Keratinocyte (primary cell): ENCODE measurements around the gene EIF5AL1. TPM values are rescaled to one million over a fixed set of nuclear protein-coding genes. Genes with fewer than 3 reads are reported as not detected.

Source experiments
- DNase-seq: peaks from one replicate; pipeline ENCODE4 v3.0.0-alpha.2; 2011; ENCODE audit warnings: low read depth, missing footprints, low spot score
- FAIRE-seq: peaks from 2 replicates; lab custom pipeline; 2011; peaks lifted over from hg19 to GRCh38; lab: Jason Lieb, UNC
- H2AFZ ChIP-seq: 2 replicates; pipeline ENCODE4 v1.6.0; 2012; ENCODE audit warnings: low read length, control low read depth, inconsistent platforms; ENCODE audit not compliant: control insufficient read depth
- H3K27ac ChIP-seq: 2 replicates; pipeline ENCODE4 v1.5.1; 2011; ENCODE audit warnings: low read length; ENCODE audit not compliant: control insufficient read depth, insufficient read depth
- H3K27me3 ChIP-seq: 3 replicates; pipeline ENCODE4 v1.6.0; 2011; ENCODE audit warnings: low read length; ENCODE audit not compliant: control insufficient read depth, insufficient read depth; ENCODE audit errors: extremely low read depth
- H3K36me3 ChIP-seq, 2 experiments: 2 replicates in 1 of 2; 3 replicates in 1 of 2; pipeline ENCODE4 v1.5.1; 2011; ENCODE audit warnings: low read length in 2 of 2, mild to moderate bottlenecking in 1 of 2; ENCODE audit not compliant: control insufficient read depth in 2 of 2, insufficient read depth in 2 of 2; ENCODE audit errors: extremely low read depth in 1 of 2
- H3K4me1 ChIP-seq: 3 replicates; pipeline ENCODE4 v1.5.1; 2011; ENCODE audit warnings: low read length; ENCODE audit not compliant: control insufficient read depth, insufficient read depth; ENCODE audit errors: extremely low read depth
- H3K4me2 ChIP-seq: 3 replicates; pipeline ENCODE4 v1.6.0; 2011; ENCODE audit warnings: low read depth, low read length; ENCODE audit not compliant: control insufficient read depth, insufficient read depth; ENCODE audit errors: extremely low read depth
- H3K4me3 ChIP-seq, 3 experiments: fragments of 200-600 bp in 1 of 3; sonication (generic) in 1 of 3; 2 replicates in 2 of 3; 3 replicates in 1 of 3; pipeline ENCODE4 v1.5.1; 2011 to 2016; ENCODE audit warnings: low read length in 3 of 3, mild to moderate bottlenecking in 3 of 3, control low read depth in 2 of 3, inconsistent platforms in 1 of 3, low read depth in 1 of 3, mixed read lengths in 1 of 3, mixed run types in 1 of 3, moderate library complexity in 1 of 3; ENCODE audit not compliant: control insufficient read depth in 2 of 3, insufficient read depth in 2 of 3; ENCODE audit errors: extremely low read depth in 1 of 3
- H3K79me2 ChIP-seq: 2 replicates; pipeline ENCODE4 v1.6.0; 2012; ENCODE audit warnings: low read length; ENCODE audit not compliant: control insufficient read depth, insufficient read depth
- H3K9ac ChIP-seq: 3 replicates; pipeline ENCODE4 v1.6.0; 2011; ENCODE audit warnings: low read length; ENCODE audit not compliant: control insufficient read depth, insufficient read depth; ENCODE audit errors: extremely low read depth
- H3K9me1 ChIP-seq: 3 replicates; pipeline ENCODE4 v1.6.0; 2011; ENCODE audit warnings: low read length; ENCODE audit not compliant: control insufficient read depth, insufficient read depth; ENCODE audit errors: extremely low read depth
- H3K9me3 ChIP-seq: 2 replicates; pipeline ENCODE4 v1.5.1; 2012; ENCODE audit warnings: low read depth, low read length; ENCODE audit not compliant: control insufficient read depth
- H4K20me1 ChIP-seq: 3 replicates; pipeline ENCODE4 v1.6.0; 2011; ENCODE audit warnings: low read length; ENCODE audit not compliant: control insufficient read depth, insufficient read depth; ENCODE audit errors: extremely low read depth
- EZH2 ChIP-seq: IDR thresholded peaks from one replicate; pipeline ENCODE4 v1.6.1; 2012; ENCODE audit warnings: inconsistent platforms, mild to moderate bottlenecking, low read length, moderate library complexity
- dilution Hi-C: fragments of 300-500 bp; cut with MboI; formaldehyde crosslinking; loops from one replicate; pipeline ENCODE4 v1.7.0; 2020; ENCODE audit warnings: low sequenced_read_pairs; ENCODE audit not compliant: extremely low pct_ligation_motif_present
- polyA plus RNA-seq, 5 experiments: library from polyadenylated mRNA; depleted of rRNA in 3 of 5; stranded (reverse) in 3 of 5; stranded (forward) in 1 of 5; unstranded in 1 of 5; fragments of >200 nt; gene quantifications; 1 replicate in 1 of 5; 2 replicates in 3 of 5; 3 replicates in 1 of 5; pipeline versions ENCODE4 v1.2.1 to v1.2.3, GENCODE V29; 2011 to 2012; ENCODE audit warnings: missing spikeins in 2 of 5, low read depth in 1 of 5, low replicate concordance in 1 of 5
- TF ChIP-seq, protein P1 (sequence below), 3 experiments: IDR thresholded peaks in 1 of 3; conservative IDR thresholded peaks in 1 of 3; optimal IDR thresholded peaks in 1 of 3; 2 replicates in 2 of 3; 3 replicates in 1 of 3; pipeline versions ENCODE3 to v1.5.1; 2011; ENCODE audit warnings: low read length in 3 of 3, mild to moderate bottlenecking in 3 of 3, moderate library complexity in 2 of 3, control low read depth in 1 of 3, inconsistent platforms in 1 of 3; ENCODE audit not compliant: insufficient read depth in 2 of 3; ENCODE audit errors: extremely low read depth in 1 of 3

The EIF5AL1 gene
- polyA plus RNA-seq, 1 donor (not counting 4 experiments of a cell fraction or from before 2014, with no cell fraction given): 1.2 TPM

DNA sequence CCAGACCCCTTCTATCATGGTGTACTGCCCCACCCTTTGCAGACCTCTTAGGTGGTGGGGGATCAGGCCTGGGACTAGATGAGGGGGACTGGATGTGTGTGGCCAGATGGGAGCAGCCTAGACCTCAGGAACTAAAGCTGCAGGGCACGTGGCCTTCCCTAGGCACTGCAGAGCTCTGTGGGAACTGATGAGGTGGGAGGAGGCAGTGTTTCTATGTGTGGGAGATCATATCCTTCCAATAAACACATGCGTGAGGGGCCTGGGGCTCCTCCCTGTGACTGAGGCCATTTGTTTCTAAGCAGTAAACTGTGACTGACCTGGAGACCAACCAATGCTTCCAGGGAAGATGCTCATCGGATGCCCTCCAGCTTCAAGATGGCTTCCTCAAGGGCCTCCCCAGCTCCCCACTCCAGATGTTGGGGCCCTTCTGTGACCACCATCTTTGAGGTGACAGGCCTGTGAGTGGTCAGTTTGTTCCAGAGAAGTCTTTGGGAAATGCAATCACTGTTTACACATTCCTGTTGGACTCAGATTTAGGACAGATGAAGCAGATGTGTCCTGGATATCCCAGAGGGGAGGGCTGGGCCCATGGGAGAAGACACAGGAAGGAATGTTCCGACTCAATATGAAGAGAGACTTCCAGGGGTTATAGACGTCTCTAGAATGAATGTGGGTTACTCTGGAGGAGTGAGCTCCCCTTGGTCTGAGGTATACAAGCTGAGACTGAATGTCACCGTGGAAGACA lies 43.3 kb upstream of the EIF5AL1 start:
- Histone ChIP-seq H3K4me2 (no peak overlapping the region), H3K9ac (no peak overlapping the region), H3K36me3 (no peaks in the 10 kb centered on the region), H3K4me3 (no peak overlapping the region), H3K27me3 (no peaks in the 10 kb centered on the region), H2AFZ (no peak overlapping the region), H3K4me1 (no peaks in the 10 kb centered on the region), H3K9me1 (no peaks in the 10 kb centered on the region), H3K9me3 (no peaks in the 10 kb centered on the region), H3K27ac (no peak overlapping the region), H3K79me2 (no peaks in the 10 kb centered on the region), H4K20me1 (no peaks in the 10 kb centered on the region)
- DNase-seq: no peak
- FAIRE-seq: no peak
- dilution Hi-C loops: no loop called here
- TF ChIP-seq EZH2: no peak
- TF ChIP-seq, protein P1, sequence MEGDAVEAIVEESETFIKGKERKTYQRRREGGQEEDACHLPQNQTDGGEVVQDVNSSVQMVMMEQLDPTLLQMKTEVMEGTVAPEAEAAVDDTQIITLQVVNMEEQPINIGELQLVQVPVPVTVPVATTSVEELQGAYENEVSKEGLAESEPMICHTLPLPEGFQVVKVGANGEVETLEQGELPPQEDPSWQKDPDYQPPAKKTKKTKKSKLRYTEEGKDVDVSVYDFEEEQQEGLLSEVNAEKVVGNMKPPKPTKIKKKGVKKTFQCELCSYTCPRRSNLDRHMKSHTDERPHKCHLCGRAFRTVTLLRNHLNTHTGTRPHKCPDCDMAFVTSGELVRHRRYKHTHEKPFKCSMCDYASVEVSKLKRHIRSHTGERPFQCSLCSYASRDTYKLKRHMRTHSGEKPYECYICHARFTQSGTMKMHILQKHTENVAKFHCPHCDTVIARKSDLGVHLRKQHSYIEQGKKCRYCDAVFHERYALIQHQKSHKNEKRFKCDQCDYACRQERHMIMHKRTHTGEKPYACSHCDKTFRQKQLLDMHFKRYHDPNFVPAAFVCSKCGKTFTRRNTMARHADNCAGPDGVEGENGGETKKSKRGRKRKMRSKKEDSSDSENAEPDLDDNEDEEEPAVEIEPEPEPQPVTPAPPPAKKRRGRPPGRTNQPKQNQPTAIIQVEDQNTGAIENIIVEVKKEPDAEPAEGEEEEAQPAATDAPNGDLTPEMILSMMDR (optimal IDR thresholded peaks at IDR 0.05 in 1 of 3, IDR thresholded peaks at IDR 0.05 in 1 of 3, conservative IDR thresholded peaks at IDR 0.05 in 1 of 3; ENCODE audit: extremely low read depth in 1 of 3, insufficient read depth in 2 of 3, low read length in 3 of 3): no peak

DNA sequence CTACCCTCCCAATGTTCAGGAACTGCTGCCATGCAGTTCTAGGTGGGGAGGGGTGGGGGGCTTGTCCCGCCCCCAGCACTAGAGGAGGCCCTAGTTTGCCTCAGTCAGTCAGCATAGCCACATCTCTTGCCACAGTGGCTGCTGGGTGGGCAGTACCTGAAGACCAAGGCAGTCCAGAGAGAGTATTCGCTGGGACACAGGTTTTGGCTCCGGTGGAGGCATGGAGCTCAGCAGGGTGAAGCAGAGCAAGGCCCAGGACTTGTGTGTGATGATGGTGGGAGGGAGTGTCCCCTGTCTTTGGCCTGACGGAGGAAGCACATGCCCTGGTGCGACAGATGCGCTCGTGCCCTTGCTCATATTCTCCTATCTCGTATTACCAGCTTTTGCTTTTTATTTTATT lies 42.2 kb upstream of the EIF5AL1 start:
- Histone ChIP-seq H3K9me1 (no peaks in the 10 kb centered on the region), H3K27me3 (no peaks in the 10 kb centered on the region), H3K4me3 (no peak overlapping the region), H3K9ac (no peak overlapping the region), H3K4me2 (no peak overlapping the region), H3K36me3 (no peaks in the 10 kb centered on the region), H3K9me3 (no peaks in the 10 kb centered on the region), H4K20me1 (no peaks in the 10 kb centered on the region), H2AFZ (no peak overlapping the region), H3K79me2 (no peaks in the 10 kb centered on the region), H3K27ac (no peak overlapping the region), H3K4me1 (no peaks in the 10 kb centered on the region)
- TF ChIP-seq, protein P1 (optimal IDR thresholded peaks at IDR 0.05 in 1 of 3, IDR thresholded peaks at IDR 0.05 in 1 of 3, conservative IDR thresholded peaks at IDR 0.05 in 1 of 3; ENCODE audit: extremely low read depth in 1 of 3, insufficient read depth in 2 of 3, low read length in 3 of 3): no peak
- no peak for TF ChIP-seq EZH2
- FAIRE-seq (no peak), DNase-seq (no peak)
- dilution Hi-C loops: no loop called here
